ENCODE results near the gene ATXN7L3. TPM values are rescaled to one million over a fixed set of nuclear protein-coding genes. Genes with fewer than 3 reads are reported as not detected.
A peak's percentile ranks its signal among the peaks of the same experiment; 100 is the strongest.

Gene ATXN7L3
- total RNA-seq, 1 experiment from 2014 or later = 19.5 TPM

GRCh38 chr17:44200478-44201155 lies 933 bp upstream of the ATXN7L3 start:
- DNase-seq (ENCODE audit: low read depth) = no peak

GRCh38 chr17:44198721-44199552 lies 747 bp downstream of the ATXN7L3 start:
- DNase-seq (ENCODE audit: low read depth) = peak; percentile 43

GRCh38 chr17:44197980-44198720 lies 1.5 kb downstream of the ATXN7L3 start:
- peak; percentile 60 for DNase-seq (ENCODE audit: low read depth)

GRCh38 chr17:44197107-44197506 lies 2.6 kb downstream of the ATXN7L3 start:
- DNase-seq (ENCODE audit: low read depth) = no peak

GRCh38 chr17:44193326-44194084 lies 6.2 kb downstream of the ATXN7L3 start:
- DNase-seq (ENCODE audit: low read depth) = no peak

- no peak for DNase-seq (ENCODE audit: low read depth)
Measured at GRCh38 chr17:44192750-44193149, 6.9 kb downstream of the ATXN7L3 start.

- no peak for DNase-seq (ENCODE audit: low read depth)
Measured at GRCh38 chr17:44191941-44192496, 7.7 kb downstream of the ATXN7L3 start.

- DNase-seq (ENCODE audit: low read depth) = no peak
Measured at GRCh38 chr17:44191369-44191768, 8.3 kb downstream of the ATXN7L3 start.

- DNase-seq (ENCODE audit: low read depth) = no peak
Measured at GRCh38 chr17:44190481-44190880, 9.2 kb downstream of the ATXN7L3 start.

GRCh38 chr17:44188576-44189403 lies 10.9 kb downstream of the ATXN7L3 start:
- no peak for DNase-seq (ENCODE audit: low read depth)

- no peak for DNase-seq (ENCODE audit: low read depth)
Measured at GRCh38 chr17:44187131-44187899, 12.4 kb downstream of the ATXN7L3 start.

- peak; percentile 97 for DNase-seq (ENCODE audit: low read depth)
Measured at GRCh38 chr17:44186307-44187130, 13.2 kb downstream of the ATXN7L3 start, which contains the start of gene TMUB2. Gene TMUB2 (plus strand): TSS chr17:44186972. CDS start chr17:44187709, 737 bp downstream.

GRCh38 chr17:44184212-44184810 lies 15.4 kb downstream of the ATXN7L3 start:
- DNase-seq (ENCODE audit: low read depth) = no peak

- no peak for DNase-seq (ENCODE audit: low read depth)
Measured at GRCh38 chr17:44183024-44183423, 16.7 kb downstream of the ATXN7L3 start.

GRCh38 chr17:44178133-44178532 lies 21.6 kb downstream of the ATXN7L3 start:
- DNase-seq (ENCODE audit: low read depth) = no peak

- DNase-seq (ENCODE audit: low read depth) = no peak
Measured at GRCh38 chr17:44177640-44178039, 22.0 kb downstream of the ATXN7L3 start.

- DNase-seq (ENCODE audit: low read depth) = no peak
Measured at GRCh38 chr17:44176671-44177501, 22.8 kb downstream of the ATXN7L3 start.
